ENCODE results near the gene DYSF.

DYSF gene

GRCh38 chr2:71662665-71663394 lies 209.5 kb downstream of the DYSF start:
- DNase-seq = no peak

GRCh38 chr2:71664161-71664560 lies 210.8 kb downstream of the DYSF start:
- DNase-seq = no peak

DNA sequence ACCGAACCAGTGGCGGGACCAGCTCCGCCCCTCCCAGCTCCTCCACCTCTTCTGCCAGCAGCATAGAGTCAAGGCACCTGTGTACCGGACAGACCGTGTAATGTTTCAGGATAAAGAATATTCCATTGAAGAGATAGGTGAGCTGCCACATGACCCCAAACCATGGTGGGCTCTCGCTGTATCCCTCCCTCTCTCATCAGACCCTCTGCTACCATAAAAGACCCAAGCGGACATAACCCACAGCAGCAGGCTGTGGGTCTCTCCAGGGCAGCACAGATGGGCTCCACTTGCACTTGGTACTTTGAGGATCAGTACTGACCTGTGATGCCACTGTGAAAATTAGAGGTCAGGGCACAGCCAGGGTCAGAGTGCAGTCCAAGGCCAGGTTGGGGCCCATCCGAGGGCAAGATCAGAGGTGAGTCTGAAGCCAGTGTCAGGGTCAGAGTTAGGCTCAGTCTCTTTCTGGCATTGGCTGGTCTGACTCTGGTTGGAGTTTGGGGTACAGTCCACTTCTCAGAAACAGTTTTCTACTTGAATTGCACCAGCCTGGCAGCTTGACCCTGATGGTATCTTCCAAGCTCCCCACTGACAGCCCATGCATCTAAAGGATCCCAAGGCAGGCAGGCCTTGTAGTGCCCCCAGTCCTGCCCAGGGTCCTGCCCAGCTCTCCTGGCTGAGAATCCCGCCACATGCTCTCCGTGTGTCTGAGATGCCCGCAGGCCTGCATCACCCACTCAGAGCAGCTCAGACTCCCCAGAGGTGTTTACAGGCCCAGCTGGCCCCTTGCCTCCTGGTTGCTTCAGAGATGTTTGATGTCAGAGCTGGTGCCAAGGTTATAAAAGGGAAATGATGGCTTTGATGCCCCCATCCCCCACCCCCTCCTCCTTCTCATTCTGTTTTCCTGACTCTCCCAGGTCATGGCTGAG lies 212.1 kb downstream of the DYSF start:
- DNase-seq = no peak

GRCh38 chr2:71666094-71666474 lies 212.7 kb downstream of the DYSF start:
- DNase-seq = no peak

- DNase-seq = no peak
Observed at GRCh38 chr2:71667256-71668182, 214.2 kb downstream of the DYSF start.

DNA sequence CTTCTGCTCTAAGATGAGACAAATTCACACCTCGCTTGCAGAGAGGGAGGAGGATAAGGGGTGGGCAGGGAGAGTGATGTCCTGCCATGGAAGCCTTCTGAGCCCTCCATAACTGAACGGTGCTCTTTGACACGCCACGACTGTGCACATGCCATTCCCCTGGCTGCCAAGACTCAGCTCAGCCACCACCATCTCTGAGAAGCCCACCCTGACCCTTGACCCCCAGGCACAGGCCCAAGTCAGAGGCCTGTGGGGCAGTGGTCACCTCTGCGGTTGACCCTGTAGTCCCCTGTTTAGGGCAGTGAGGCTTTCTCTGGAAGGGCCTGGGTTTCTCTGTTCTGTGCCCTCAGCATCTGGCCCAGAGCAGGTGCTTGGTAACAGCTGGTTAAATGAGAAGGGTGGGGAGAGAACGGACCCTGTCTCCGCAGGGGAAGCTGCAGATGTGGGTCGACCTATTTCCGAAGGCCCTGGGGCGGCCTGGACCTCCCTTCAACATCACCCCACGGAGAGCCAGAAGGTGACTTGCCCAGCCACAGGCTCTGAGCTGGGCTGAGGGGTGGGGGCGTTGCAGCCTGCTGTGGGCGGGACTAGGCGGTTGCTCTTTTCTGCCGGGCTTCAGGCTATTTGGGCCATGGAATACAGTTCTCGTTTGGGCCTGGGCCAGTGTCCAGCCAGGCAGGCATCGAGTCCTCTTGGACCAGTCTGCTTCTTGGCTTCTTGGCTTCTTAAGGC lies 215.1 kb downstream of the DYSF start:
- no peak for DNase-seq

DNA sequence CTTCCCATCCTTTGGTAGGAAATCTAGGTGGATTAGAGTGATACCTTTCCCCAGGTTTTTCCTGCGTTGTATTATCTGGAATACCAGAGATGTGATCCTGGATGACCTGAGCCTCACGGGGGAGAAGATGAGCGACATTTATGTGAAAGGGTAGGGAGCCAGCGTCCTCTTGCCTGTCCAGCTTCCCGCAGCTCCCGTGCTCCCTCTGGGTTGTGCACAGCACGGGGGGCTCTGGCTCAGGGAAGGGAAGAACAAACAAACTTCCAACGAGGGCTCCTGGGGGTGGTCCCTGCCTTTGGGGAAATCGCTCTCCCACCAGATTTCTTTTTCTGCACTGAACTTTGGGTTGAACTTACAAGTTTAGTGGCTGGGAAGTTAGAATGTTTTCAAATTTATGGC lies 215.7 kb downstream of the DYSF start:
- DNase-seq = no peak

DNA sequence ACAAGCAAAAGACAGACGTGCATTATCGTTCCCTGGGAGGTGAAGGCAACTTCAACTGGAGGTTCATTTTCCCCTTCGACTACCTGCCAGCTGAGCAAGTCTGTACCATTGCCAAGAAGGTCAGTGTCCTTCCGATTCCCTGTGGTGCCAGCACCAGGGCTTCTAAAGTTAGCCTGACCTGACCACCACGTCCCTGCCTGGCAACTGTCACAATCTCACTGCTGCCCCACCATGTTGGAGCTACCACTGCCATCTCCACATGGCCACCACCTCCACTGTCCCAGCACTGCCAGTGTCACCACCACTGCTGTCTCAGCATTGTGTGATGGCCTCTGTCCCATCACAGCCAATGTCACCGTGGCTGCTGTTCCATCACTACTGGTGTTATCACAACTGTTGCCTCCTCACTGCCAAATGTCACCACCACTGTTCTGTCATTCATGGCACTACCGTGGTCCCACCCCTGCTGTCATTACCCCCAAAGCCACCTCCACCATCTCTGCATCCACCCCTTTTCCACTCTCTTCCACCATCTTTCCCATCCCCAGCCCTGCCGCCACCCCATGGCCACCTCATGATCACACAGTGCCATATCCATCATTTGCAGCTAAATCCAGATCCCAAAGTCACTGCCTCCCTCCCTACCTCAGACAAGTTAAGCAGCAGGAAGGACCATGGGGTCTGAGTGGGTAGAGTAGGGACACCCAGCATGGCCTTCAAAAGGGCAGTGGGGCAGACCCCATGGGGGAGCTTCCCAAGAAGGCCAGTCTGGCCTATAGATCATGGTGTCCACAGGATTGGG lies 216.5 kb downstream of the DYSF start:
- no peak for DNase-seq

GRCh38 chr2:71670430-71670795 lies 217.1 kb downstream of the DYSF start:
- DNase-seq = no peak

DNA sequence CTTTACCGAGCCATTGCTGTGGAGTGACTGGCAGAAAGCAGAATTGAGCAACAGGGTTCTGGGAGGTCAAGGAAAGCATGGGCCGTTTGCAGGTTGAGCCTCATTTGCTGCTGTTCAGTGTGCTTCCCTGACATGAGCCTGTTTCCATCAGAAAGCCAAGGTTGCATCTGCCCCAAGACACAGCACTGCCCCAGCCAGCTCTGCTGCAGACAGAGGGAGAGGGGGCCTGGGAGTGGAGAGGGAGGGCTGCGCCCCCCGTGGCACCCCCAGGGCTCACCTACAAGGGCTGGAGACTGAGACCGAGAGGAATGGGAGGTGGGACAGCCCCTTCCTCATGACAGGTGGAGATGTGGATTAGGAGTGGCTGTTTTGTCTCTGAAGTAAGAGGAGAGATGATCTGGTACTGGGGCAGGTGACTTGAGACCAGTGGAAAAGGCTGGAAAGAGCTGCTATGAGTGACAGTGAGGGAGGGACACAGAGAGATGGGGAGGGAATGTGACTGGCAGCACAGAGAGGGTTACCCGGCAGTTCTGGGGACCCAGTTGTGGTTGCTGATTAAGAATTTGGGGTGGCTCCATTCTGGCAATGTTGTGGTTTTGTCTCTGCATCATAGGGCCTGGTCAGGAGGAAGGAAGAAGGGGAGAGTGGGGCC lies 218.0 kb downstream of the DYSF start:
- no peak for DNase-seq

- no peak for DNase-seq
Observed at GRCh38 chr2:71671895-71672825, 218.8 kb downstream of the DYSF start.

DNA sequence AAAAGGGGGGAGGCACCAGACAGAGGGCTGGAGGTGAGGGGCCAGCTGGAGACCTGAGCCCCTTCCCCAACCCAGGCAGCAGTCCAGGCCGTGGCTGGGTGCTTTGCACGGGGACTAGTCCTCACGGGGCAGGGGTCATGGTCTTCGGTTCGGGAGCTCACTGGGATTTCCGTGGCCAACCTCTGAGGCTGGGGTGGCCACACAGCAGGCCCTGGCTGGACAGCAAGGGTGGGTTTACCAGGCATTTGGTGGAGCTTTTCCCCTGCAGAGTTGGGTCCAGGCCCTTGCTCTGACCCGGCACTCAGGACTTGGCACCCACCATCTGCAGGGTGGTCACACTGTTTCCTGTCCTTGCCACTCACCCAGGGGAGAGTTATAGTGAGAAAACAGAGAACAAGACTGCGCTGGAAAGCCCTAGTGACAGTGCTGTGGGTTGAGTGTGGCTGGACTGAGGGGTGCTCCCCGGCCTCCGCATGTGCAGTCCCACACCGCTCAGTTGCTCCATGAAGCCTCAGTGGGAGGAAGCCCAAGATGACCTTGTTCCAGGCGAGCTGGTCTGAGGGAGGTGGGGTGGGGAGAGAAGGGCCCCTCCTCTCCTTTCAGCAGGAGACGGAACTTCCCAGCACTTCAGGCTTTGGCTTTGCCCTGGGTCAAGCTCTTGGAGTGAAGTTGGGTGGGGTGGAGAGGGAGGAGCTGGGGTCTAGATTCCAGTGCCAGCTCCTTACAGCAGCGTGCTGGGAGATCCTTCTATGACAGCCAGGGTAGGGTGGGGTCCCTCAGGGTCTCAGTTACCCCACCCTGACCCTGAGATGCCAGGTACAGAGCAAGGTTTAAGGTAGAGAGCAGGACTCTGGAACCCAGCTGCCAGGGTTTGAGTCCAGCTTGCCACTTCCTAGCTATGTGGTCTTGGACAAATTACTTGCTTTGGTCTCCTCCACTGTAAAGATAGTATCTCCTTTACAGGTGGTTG lies 219.8 kb downstream of the DYSF start:
- DNase-seq = no peak

GRCh38 chr2:71674158-71674851 lies 220.9 kb downstream of the DYSF start:
- DNase-seq = no peak

- no peak for DNase-seq
Observed at GRCh38 chr2:71675296-71675695, 221.9 kb downstream of the DYSF start.

- no peak for DNase-seq
Observed at GRCh38 chr2:71678874-71679273, 225.5 kb downstream of the DYSF start.

DNA sequence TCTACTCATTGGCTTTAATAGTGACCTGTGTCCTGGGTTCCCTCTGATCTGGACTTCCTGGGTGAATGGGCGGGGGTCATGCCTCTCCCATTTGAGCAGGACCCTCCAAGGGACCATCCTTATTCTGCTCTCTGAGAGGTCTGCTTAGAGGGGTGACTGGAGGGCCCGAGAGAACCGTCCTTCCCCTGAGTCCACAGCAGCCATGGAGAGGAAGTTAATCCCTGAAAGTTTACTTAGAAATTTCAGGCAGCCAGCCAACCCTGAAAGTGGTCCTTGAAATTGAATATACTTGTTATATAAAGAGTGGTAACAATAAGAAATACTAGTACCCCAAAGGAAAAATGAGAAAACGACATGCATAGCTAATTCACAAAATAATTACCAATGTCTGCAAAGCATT lies 226.1 kb downstream of the DYSF start:
- no peak for DNase-seq

GRCh38 chr2:71680925-71681324 lies 227.6 kb downstream of the DYSF start:
- no peak for DNase-seq

- no peak for DNase-seq
Observed at GRCh38 chr2:71681626-71682025, 228.3 kb downstream of the DYSF start.
